NCI-H1930 (cell line): ENCODE results near the gene CUBN.
"Not testable (repeated sequence)": the region's sequence is repeated elsewhere in the genome, so short reads cannot be mapped to it uniquely, and the experiment has no call there.

Experiments used
- DNase-seq, 2 experiments: peaks; one replicate each; lab custom pipeline; 2025; lab: John Stamatoyannopoulos, UW

The CUBN gene

DNA sequence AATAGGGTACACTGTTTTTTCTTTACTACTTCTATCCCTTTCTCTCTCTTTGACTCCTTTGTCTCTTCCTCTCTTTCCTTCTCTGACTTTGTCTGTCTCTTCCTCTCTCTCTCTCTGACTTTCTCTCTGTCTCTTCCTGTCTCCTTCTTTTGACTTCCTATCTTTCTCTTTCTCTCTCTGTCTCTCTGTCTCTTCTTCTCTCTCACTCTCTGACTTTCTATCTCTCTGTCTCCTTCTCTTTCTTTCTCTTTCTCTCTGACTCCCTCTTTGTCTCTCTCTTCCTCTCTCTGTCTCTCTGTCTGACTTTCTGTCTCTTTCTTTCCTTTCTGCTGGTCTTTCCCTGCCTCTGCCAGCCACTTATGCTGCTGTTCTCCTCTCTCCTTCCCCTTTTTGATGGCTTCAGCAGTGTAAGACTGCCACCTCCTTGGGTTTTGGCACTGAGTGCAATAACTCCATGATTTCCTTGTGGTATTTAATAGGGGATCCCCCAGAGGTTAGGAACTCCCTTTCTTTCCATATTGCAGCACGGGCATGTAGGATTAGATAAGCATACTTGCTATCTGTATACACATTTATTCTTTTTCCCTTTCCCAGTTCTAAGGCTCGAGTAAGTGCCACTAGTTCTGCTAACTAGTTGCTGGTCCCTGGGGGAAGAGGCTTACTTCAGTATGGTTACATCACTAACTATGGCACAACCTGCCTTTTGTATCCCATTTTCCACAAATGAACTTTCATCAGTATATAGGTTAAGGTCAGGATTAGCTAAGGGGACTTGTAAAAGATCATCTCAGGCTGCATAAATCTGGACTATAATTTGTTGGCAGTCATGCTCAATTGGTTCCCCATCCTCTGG is 116.3 kb downstream of the CUBN start:
- not testable (repeated sequence) for DNase-seq

DNA sequence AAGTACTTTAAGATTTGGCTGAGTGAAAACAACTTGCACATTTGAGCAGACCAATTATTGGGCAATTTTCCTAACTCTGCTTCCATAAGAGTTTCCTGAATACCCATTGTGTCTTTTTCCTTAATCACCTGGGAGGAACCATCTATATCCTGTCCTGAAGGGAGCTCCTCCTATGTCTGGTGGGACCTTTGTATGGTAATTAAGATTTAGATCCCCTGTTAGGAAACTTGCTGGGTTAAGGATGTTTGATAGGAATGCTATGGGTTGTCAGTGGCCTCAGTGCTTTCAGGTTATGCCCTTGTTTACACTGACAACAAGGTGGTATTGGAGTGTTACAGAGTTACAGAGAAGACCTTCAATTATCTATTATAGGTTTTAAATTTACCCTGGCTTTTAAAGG is 116.9 kb downstream of the CUBN start:
- DNase-seq: not testable (repeated sequence)

DNA sequence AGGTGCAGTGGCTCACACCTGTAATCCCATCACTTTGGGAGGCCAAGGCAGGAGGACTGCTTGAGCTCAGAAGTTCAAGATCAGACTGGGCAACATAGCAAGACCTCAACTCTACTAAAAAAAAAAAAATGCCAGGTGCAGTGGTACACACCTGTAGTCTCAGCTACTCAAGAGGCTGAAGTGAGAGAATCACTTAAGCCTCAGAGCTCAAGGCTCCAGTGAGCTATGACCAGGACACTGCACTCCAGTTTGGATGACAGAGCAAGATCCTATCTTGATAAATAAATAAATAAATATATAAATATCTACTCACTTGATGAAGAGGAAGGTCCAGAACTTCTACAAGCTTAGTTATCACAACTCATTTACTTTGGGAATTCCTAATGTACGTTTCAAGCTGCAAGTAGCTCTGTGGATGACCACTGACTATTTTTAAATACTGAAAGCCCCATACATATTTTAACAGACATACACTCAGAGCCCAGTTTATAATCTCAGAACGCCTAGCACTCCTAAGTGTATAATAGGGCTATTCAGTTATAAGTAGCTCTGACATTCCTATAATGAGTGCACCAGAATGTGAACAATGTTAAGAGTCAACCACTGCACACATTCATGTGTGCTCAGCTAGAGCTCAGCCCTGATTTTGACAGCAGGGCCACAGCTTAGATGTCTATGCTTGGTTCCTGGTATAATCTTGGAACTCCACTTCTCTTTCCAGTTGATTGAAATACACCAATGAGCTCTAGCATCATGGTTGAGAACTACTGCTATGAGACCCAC is 119.1 kb downstream of the CUBN start:
- no peak for DNase-seq

DNA sequence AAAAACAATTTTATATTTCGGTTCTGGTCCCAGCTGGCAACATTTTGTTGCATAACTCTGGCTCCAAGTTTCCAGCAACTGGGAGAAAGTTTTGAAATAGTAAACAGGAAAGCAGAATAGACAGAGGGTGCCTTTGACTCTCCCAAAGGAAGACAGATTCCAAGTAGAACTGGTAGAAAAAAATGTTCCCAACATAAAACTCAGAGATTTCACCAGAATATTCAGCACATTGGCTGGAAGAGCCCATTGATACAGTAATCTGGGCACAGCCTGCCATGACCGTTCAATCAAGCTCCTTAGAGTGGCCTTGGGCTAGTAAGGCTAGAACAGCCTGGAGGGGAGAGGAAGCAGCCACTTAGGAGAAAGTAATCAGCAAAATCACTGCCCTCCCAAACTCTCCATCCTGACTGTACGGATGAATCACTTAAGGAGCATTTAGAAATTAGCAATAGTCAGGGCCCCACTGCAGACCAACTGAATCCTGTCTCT is 120.4 kb downstream of the CUBN start:
- no peak for DNase-seq

DNA sequence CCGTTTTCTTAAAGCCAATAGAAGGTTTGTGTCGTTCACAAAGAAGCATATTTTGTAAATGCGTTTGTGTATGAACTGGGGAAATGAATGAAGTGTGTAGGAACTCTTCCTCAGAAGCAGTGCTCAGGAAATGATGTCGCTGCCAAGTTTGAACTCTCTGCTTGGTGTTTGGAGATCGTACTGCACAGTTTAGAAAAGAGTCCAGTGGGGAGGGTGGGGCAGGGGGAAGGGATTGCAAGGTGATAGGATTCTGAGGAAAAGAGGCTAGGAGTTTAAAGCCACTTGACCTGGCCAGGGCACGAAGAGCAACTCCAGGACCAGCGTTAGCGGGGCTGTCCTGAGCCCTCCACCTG is 122.2 kb downstream of the CUBN start:
- no peak for DNase-seq

DNA sequence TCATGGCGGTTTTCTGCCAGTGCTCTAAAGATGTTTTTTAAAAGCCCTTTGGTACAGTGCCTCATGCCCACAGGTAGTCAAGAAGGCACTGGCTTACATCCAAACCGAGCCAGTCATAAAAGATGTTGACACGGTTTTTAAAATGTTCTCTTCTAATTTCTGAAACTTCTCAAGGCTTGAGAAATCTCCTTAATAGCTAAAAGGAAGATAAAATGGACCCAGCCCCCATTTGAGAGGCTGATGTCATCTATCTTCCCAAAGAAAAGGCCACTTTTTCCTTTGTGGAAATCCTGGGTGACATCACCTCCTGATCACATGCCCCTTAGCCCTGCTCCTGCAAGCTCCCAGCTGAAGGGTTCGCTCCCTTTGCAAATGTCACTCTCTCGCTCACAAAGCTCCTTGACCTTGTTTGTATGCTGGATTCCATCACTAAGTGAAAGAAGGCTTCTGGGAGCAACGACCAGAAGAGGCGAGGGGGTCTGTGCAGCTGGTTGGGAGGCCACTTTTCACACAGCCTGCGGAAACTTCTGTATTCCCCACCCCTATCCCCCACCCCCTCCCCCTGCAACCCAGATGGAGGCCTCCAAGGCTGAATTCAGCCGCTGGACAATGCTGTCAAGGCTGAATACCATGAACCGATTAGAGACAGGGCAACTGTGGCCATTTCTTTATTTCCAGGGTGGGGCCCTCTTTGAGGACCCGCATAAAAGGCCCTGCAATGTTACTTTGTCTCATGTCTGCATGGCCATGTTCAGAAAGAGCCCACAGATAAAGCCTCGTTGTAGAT is 122.8 kb downstream of the CUBN start:
- no peak for DNase-seq

DNA sequence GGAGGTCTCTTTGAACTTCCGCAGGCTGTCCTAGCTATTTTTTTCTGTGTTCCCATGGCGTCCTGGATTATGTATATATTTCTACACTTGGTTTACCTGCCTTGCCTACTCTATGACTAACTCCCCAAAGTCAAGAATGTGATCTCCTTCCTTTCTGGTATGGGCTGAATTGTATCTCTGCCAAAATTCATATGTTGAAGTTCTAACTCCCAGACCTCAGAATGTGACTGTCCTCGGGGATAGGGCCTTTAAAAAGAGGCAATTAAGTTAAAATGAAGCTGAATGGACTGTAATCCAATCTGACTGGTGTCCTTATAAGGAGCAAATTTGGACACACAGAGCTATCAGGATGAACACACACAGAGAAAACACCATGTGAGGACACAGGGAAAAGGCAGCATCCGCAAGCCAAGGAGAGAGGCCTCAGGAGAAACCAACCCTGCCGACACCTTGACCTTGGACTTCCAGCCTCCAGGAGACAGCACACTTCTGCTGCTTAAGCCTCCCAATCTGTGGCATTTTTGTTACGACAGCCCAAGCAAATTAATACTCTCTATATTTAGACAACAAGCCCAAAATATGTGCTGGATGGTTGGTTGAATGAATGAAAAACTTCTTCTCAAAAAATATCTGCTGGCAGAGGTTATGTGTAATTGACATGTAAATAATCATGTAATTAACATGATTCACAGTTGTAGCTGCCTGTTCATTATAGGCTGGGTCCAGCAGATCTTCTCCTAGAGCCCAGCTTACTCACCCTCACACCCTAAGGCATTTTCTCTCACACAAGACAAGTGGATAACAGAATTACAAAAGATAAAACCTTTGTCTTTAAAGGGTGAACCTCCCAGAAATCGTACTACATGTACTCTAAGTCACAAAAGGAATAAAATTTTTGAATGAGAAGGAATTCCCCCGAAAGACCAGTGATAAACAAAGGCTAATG is 123.7 kb downstream of the CUBN start:
- no peak for DNase-seq

DNA sequence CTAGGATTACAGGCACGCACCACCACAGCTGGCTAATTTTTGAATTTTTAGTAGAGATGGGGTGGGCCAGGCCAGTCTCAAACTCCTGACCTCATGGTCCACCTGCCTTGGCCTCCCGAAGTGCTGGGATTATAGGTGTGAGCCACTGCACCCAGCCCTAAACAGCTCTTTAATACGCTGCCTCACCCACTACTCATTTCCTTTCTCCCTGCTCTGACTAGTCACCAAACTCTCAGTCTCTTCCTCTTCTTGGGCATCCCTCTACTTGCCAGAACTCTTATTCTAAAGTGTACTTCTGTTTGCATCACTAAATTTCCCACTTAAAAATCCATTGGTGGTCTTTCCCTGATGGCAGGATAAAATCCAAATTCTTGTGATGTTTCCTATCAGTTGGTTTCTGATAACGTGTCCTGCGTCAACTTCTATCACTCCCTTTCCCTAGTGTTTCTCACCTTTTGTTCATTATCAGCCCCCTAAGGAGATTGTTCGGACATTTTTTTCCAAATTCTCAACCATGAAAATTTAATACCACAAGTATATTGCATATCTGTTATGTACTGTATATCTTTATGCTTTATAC is 124.7 kb downstream of the CUBN start:
- no peak for DNase-seq

DNA sequence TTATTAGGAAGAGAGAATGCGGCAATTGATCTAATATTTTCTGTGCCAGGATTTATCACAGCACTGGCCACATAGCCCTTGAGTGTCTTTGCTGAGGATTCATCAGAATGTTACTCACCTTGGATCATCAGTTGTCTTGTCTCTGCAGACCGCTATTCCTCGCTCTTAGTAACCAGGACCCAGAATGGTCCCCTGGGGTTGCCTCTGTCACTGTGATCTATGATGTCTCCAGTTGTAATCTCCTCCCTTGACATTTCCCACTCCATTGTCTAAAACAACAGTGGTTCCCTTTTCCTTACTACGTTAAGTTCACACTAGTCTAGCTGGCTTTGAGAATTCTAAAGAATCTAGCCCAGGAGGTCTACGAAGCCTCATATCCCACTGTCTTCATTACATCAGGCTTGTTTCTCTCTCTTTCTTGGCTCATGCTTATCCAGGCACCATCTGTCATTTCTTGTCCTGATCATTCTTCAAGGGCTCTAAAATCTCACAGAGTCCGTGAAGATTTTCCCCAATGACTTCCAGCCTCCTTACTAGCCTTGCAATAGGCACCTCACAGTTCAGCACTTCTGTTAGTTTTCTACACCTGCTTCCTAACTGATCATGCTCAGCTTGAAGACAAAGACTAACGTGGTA is 125.8 kb downstream of the CUBN start:
- DNase-seq: no peak

DNA sequence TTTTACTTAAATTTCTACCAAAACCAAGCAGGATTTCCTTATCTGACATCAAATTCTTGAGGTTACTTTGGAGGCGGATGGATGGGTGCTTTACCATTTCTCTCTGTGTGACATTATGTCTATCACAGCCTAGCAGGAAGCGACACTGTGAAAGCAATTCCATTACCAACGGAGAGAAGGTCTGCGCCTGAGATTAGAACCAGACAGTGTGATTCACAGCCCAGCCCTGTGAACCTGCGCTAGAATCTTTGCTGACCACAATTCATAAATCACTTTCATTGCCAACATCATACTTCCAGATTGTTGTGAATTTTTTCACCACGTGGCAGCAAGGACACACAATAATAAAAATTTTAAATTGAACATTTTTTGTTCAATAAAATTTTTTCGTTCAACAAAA is 126.5 kb downstream of the CUBN start:
- no peak for DNase-seq

DNA sequence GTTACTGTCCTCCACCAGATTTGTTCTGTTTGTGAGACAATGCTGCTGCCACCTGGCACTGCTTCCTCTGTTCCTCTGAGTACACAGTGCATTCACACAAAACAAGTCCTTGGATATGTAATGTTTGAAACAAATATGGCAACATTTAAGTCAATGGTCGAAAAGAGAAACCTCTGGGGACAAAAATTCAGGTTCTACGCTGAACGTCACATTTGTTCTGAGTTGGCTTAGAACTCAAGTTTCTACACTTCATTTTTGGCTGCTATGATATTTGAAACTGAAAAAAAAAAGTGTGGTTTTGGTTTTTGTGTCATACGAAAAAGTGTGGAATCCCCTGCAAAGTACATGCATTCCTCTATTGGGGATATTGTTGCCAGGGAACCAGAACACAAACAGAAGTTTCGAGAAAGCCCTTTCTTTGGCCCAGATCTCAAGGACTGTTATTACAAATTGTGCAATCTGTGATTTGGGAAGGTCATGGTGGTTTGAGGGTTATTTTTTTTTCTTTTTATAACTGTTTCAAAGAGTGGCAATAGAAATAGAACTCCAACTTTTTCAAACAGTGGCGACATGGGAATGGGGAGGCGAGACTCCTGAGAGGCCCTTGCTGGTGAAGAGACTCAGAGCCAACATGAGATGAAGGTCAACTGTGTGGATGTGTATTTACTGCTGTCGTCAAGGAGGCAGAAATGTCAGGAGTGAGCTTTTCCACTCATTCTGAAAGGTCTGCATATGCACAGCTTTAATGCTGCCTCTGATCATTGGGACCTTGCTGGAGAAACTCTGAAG is 127.5 kb downstream of the CUBN start:
- no peak for DNase-seq

DNA sequence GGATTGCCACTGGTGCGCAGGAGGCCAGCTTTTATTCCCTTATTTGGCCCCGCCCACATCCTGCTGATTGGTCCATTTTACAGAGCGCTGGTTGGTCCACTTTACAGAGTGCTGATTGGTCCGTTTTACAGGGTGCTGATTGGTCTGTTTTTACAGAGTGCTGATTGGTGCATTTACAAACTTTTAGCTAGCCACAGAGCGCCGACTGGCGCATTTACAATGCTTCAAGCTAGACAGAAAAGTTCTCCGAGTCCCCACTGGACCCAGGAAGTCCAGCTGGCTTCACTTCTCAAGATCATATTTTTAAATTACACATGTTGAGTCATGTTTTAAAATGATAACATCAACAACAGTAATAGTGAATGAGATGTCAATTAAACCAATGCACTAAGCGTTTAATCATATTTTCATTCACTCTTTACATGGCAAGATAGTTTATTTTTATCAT is 128.3 kb downstream of the CUBN start:
- no peak for DNase-seq

DNA sequence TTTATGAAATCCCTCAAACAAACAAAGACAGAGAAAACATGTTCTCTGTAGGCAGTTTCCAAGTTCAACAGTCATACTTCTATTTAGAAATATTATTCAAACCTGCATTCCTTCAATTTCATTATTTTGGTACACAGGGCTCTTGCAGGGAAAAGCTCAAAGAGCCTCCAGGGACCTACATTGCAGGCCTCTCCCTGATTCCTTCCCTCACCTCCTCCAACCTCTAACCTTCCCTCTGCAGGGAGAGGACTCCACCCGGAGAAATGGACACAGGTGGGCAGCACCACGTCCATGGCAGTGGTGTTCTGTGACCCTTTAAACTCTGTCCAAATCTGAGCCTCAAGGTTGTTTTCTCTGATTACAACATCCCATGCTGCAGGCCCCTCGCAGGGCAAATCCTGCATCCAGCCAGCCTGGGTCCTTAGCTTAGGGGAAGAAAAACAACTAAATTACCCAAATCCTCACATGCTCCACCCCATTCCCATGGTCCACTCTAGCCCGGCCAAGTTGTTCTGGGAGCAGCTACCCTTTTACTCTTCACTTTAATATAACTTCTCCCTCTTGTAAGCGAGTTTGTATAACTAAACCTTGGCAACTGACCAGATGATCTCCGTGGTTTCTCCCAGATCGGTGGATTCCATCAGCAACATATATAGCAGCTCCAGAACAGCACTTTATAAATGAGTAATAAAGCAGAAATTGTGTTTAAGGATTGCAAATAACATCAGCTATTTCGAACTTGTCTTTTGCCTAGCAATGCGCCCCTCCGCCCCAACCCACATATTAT is 129.8 kb downstream of the CUBN start:
- no peak for DNase-seq

DNA sequence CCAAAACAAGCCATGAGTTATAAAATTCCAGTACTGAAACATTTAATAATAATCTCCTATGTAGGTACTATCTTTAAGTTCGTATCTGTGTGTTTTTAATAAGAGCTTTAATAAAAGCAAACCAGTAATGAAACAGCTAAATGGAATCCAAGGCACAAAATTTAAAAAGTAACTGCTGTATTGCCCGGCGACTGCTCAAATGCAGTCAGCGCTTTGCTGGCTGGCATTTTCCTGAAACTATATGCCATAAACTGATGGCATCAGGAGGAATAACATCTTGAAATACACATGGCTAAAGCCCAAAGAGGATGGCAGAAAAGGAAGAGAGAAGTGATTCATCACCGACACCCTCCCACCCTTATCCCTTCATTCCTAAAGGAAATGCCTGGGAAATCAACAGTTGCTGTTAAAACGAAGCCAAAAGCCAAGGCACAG is 133.1 kb downstream of the CUBN start:
- no peak for DNase-seq

DNA sequence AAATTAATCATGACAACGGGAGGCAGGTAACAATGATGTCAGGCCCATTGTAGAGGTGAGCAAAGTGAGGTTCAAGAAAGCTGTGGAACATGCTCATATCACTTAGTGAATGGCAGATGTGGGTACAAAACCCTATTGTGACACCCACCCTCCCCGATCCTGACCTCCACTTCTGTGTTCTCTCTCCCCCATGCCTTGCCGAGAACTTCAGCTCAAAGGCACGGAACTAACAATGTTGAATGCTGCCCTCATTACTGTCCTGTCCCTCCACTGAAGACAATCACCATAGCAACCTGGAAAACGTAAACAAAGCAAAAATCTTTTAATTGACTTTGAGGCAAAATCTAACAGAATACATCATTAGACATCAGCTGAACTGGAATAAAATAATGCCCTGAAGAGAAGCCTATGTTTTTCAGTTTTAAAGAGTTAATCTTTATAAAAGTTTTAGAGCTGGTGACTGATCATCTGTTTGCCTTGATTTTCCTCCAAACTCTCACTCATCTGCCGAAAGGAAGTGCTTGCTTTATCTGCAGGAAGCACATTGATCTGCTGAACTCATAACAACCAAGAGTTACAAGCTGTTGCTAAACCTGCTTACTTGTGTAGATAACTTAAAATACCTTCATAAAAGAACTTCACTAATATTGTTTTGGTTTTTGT is 133.6 kb downstream of the CUBN start:
- no peak for DNase-seq

DNA sequence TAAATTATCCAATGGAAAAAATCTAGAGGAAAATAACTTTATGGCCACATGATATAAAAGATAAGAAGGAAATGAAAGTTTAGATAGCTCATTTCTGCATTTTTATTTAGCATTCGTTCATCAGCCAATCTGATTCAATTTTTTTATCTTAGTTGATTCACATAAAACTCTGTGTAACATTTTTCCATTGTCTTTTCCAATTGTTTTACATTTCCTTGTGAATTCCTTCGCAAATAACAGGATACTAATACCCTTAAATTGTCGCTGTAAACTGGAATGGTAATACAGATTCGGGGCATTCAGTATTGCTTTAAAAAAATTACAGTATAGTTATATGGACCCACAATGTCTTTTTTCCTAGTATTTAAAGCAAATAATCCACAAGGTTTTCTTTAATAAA is 136.4 kb downstream of the CUBN start:
- DNase-seq: no peak

DNA sequence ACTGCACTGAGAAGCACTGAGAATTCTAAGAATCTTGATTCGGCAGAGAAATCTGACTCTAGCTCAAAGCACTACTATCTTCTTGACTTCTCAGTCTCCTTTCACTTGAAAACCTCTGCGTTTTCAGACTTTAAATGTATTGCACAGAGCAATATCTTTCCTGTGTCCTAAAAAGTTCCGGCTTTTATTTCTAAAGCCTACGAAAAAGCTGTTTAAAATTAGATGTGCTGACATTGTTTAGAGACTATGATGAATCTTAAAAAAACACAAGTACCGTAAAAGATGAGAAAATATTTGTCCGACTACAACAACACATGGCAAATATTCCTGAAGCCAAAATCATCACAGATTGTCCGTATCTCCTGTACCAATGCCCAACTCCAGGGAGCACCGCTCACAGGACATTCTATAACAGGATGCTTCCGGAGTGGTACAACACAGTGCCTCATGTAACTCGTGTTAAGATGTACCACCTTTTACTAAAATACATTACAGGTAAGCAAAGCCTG is 136.9 kb downstream of the CUBN start:
- no peak for DNase-seq

DNA sequence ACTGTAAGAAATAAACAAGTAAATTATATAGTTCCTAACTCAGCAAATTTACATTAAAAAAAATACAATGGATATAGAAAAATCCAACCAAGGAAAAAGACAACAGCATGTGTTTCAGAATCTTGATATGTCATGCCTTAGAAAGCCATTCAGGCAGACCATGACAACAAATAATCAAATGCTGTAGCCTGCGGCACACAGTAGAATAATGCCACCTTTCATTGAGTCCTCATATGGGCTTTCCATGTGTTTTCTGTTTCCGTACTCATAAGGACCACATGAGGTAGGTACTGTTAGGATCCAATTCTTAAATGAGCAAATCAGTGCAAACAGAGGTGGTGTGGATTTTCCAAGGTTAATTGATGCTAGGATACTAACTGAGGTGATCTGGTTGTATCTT is 138.6 kb downstream of the CUBN start:
- DNase-seq: no peak
